GM12878 (cell line): Measurements from ENCODE around the gene ACTN3. TPM values are rescaled to one million over a fixed set of nuclear protein-coding genes. Genes with fewer than 3 reads are reported as not detected.

Experiments used
- ATAC-seq: fragments of 200-7000 bp; cut with Tn5 transposase; 3 replicates; pipeline ENCODE4 v1.9.1; 2020; ENCODE audit warnings: mild to moderate bottlenecking, moderate library complexity
- BruUV-seq: library from RNA; stranded (reverse); fragments of 400-500 nt; replicated peaks from 2 replicates; lab custom pipeline; 2021; lab: Mats Ljungman, UMichigan
- CTCF ChIA-PET: fragments of 300-600 bp; sonication (Branson Sonifier 250); formaldehyde crosslinking; extraction: SDS; loops from one replicate; lab custom pipeline; 2021; ENCODE audit warnings: inconsistent platforms; lab: Yijun Ruan, JAX
- POLR2A ChIA-PET: fragments of 350-600 bp; formaldehyde crosslinking; extraction: SDS; loops from one replicate; lab custom pipeline; 2021; ENCODE audit warnings: inconsistent platforms; lab: Charles Lee
- RAD21 ChIA-PET: fragments of 300-600 bp; sonication (Branson Sonifier 250); formaldehyde crosslinking; loops from one replicate; lab custom pipeline; 2023; ENCODE audit warnings: antibody characterized with exemption; ENCODE audit not compliant: unreplicated experiment; lab: Charles Lee
- SMC1A ChIA-PET: fragments of 300-600 bp; sonication (Branson Sonifier 250); formaldehyde crosslinking; loops from one replicate; lab custom pipeline; 2023; ENCODE audit not compliant: unreplicated experiment, uncharacterized antibody; lab: Charles Lee
- DNase-seq: peaks from one replicate; pipeline ENCODE4 v3.0.0-alpha.2; 2011; ENCODE audit warnings: low read depth, low spot score
- FAIRE-seq: peaks from 3 replicates; lab custom pipeline; 2011; peaks lifted over from hg19 to GRCh38; lab: Jason Lieb, UNC
- H2AFZ ChIP-seq: 2 replicates; pipeline ENCODE4 v1.6.0; 2011; ENCODE audit warnings: low read depth, low read length, control low read depth; ENCODE audit not compliant: control insufficient read depth
- H3K27ac ChIP-seq: 2 replicates; pipeline ENCODE4 v1.5.1; 2011; ENCODE audit warnings: control low read depth; ENCODE audit not compliant: control insufficient read depth, insufficient read depth
- H3K27me3 ChIP-seq, 2 experiments: replicated peaks in 1 of 2; 2 replicates each; pipeline versions ENCODE4 v1.6.0 to v1.6.1; 2011; ENCODE audit warnings: low read length in 1 of 2; ENCODE audit not compliant: control insufficient read depth in 2 of 2, insufficient read depth in 2 of 2
- H3K36me3 ChIP-seq, 2 experiments: 2 replicates each; pipeline ENCODE4 v1.5.1; 2011; ENCODE audit warnings: low read length in 1 of 2; ENCODE audit not compliant: control insufficient read depth in 2 of 2, insufficient read depth in 2 of 2
- H3K4me1 ChIP-seq: 2 replicates; pipeline ENCODE4 v1.6.1; 2011; ENCODE audit warnings: mild to moderate bottlenecking, low read length, moderate library complexity, mixed read lengths; ENCODE audit not compliant: control insufficient read depth, insufficient read depth
- H3K4me2 ChIP-seq: 2 replicates; pipeline ENCODE4 v1.6.0; 2011; ENCODE audit warnings: control low read depth; ENCODE audit not compliant: control insufficient read depth, insufficient read depth
- H3K4me3 ChIP-seq: fragments of 200-600 bp; sonication (generic); 2 replicates; pipeline ENCODE4 v1.5.1; 2016
- H3K79me2 ChIP-seq: 2 replicates; pipeline ENCODE4 v1.6.0; 2011; ENCODE audit warnings: low read length; ENCODE audit not compliant: control insufficient read depth, insufficient read depth
- H3K9ac ChIP-seq: 2 replicates; pipeline ENCODE4 v1.8.0; 2011; ENCODE audit warnings: low read length, control low read depth, mixed read lengths; ENCODE audit not compliant: control insufficient read depth, insufficient read depth
- H3K9me3 ChIP-seq: replicated peaks from 3 replicates; pipeline ENCODE4 v1.5.1; 2011; ENCODE audit warnings: mild to moderate bottlenecking, low read length; ENCODE audit not compliant: control insufficient read depth, insufficient read depth
- H4K20me1 ChIP-seq: 2 replicates; pipeline ENCODE4 v1.6.0; 2011; ENCODE audit not compliant: control insufficient read depth, insufficient read depth
- ELK1 ChIP-seq: IDR thresholded peaks from 2 replicates; pipeline ENCODE4 v1.6.1; 2012; ENCODE audit warnings: low read depth, low read length, improper control_type of control experiment
- FOXM1 ChIP-seq: IDR thresholded peaks from 2 replicates; pipeline ENCODE4 v1.6.1; 2012; ENCODE audit warnings: low read depth, mild to moderate bottlenecking, inconsistent platforms, low read length, moderate library complexity
- SUZ12 ChIP-seq: fragments of 200-600 bp; sonication (generic); IDR thresholded peaks from one replicate; pipeline ENCODE4 v1.6.1; 2018; ENCODE audit warnings: antibody characterized with exemption, mild to moderate bottlenecking; ENCODE audit not compliant: unreplicated experiment
- WGBS: methylation state at CpG from one replicate; pipeline ENCODE4 v1.1.6; 2016; ENCODE audit warnings: low lambda C conversion rate; ENCODE audit not compliant: insufficient replicate concordance, insufficient coverage; ENCODE audit errors: missing lambda C conversion rate; 5-methylcytosine and 5-hydroxymethylcytosine counted together
- in situ Hi-C: fragments of 300-500 bp; cut with MboI; formaldehyde crosslinking; loops from 9 replicates; pipeline ENCODE4 v1.14.3; 2018; ENCODE audit warnings: mixed read lengths
- intact Hi-C: fragments of 100-400 bp; cut with micrococcal nuclease; formaldehyde crosslinking; loops from one replicate; pipeline ENCODE4 v1.14.2; 2022; ENCODE audit not compliant: unreplicated experiment
- polyA plus RNA-seq, 11 experiments: library from polyadenylated mRNA; depleted of rRNA in 4 of 11; unstranded in 6 of 11; stranded (reverse) in 5 of 11; fragments of >200 nt; fragmentation: Nextera tagmentation in 4 of 11; fragmentation: Illumina TruSeq in 1 of 11; extraction: Ambion mirVana in 4 of 11; extraction: Trizol in 1 of 11; gene quantifications; 1 replicate in 1 of 11; 2 replicates in 10 of 11; pipeline versions ENCODE4 v1.2.1 to v1.2.3, GENCODE V29; 2011 to 2016; ENCODE audit warnings: inconsistent platforms in 2 of 11, missing spikeins in 2 of 11, low read depth in 1 of 11
- total RNA-seq, 4 experiments: library from RNA; depleted of rRNA in 3 of 4; stranded (reverse); fragments of >200 nt in 3 of 4; fragmentation: Illumina TruSeq in 1 of 4; extraction: Trizol in 1 of 4; gene quantifications; 2 replicates each; pipeline versions ENCODE4 v1.2.1 to v1.2.3, GENCODE V29; 2013 to 2021

ACTN3 gene
- total and polyA plus RNA-seq, 10 of the 15 experiments (the other 5 are each of a cell fraction or from before 2014, with no cell fraction given) = 0.06 to 0.67 (median 0.17) TPM; not detected in 3

GRCh38 chr11:66607126-66607834, 60.6 kb downstream of the ACTN3 start:
- ChIA-PET RAD21 (interaction anchor here (0.8 kb wide), 1 partner anchor 271 kb away, joined by 3 read pairs; the partner anchor contains the start of gene RIN1), POLR2A (interaction anchor here (1.1 to 2.4 kb wide), 3 partner anchors 10 to 15 kb away, joined by 4 to 8 read pairs (median 6); partner anchors contain the start of genes CCDC87, CCS and RBM14), SMC1A (interaction anchor here (0.7 to 1.1 kb wide), 2 partner anchors 11 to 12 kb away, joined by 3 to 4 read pairs; no protein-coding TSS in a partner anchor), CTCF (interaction anchor here (0.7 to 4.5 kb wide), 6 partner anchors 12 to 71 kb away, joined by 3 to 21 read pairs (median 4); partner anchors contain the start of genes CCDC87, RBM4 and RBM4B)
- Histone ChIP-seq H3K27ac (no peak overlapping the region), H4K20me1 (no peaks in the 10 kb centered on the region), H2AFZ (no peak overlapping the region), H3K9ac (no peak overlapping the region), H3K27me3 (no peaks in the 10 kb centered on the region), H3K9me3 (no peaks in the 10 kb centered on the region), H3K36me3 (peaks cover 0 to 9% of the 10 kb centered on the region in 2 experiments; a peak in 3 of 4 replicates), H3K4me2 (no peak overlapping the region), H3K4me1 (peaks cover 29% of the 10 kb centered on the region), H3K79me2 (no peaks in the 10 kb centered on the region), H3K4me3 (no peak overlapping the region)
- no TSS peak for BruUV-seq
- no peak for DNase-seq
- 85% methylated on average over 8 of the region's 8 CpGs for WGBS
- intact Hi-C loops (no loop called here), in situ Hi-C loops (no loop called here)
- TF ChIP-seq SUZ12 (no peak), ELK1 (no peak), FOXM1 (no peak)
- ATAC-seq = no peak
- FAIRE-seq = no peak
